Measurements from ENCODE around the gene CYP4F11. TPM values are rescaled to one million over a fixed set of nuclear protein-coding genes. Genes with fewer than 3 reads are reported as not detected.

The CYP4F11 gene
- total RNA-seq, 2 donors from 2014 or later, result not detected

DNA sequence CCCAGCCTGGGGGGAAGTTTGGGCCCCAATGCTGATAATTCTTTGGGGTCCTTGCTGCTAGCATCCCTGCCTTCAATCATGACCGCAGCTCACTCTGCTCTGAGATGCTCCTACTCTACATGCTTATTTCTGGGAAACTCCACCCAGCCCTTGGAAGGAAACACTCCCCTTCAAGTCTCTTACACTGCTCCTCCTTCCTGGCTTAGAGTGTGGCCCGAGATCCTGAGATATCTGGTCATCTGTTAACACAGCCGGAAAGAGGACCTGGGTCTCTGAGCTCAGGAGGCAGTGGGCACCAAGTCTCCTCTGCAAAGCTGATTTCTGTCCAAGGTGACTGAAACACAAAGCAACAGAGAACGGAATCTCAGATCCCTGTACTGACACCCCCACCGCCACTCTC lies 69.5 kb downstream of the CYP4F11 start:
- Mint-ChIP-seq H3K9me3 (no peaks in the 10 kb centered on the region), H3K36me3 (no peaks in the 10 kb centered on the region), H3K27ac (no peak overlapping the region)
- no peak for ATAC-seq
- no peak for DNase-seq (ENCODE audit: low spot score in 2 of 2)

DNA sequence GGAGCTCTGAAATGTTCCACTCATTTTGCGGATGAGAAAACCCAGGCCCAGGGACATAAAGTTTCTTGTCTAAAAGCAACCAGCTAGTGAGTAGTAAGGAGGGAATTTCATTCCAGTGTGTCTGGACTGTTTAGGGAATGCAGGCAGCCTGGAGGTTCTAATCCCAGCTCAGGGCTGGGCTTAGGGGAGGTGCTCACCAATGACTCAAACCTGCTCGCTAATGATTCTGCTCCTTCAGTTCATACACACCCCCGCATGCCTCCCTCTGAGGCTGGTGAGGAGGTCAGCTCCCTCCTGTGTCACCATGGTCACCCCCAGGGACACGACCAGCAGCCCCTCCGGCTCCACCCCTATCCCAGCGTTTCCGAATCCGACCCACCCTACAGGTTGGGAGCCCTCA lies 71.1 kb downstream of the CYP4F11 start:
- no peak for DNase-seq (ENCODE audit: low spot score in 2 of 2)
- no peak overlapping the region for H3K27ac Mint-ChIP-seq
- ATAC-seq, result no peak
- no peaks in the 10 kb centered on the region for H3K36me3 Mint-ChIP-seq
- no peaks in the 10 kb centered on the region for H3K9me3 Mint-ChIP-seq

DNA sequence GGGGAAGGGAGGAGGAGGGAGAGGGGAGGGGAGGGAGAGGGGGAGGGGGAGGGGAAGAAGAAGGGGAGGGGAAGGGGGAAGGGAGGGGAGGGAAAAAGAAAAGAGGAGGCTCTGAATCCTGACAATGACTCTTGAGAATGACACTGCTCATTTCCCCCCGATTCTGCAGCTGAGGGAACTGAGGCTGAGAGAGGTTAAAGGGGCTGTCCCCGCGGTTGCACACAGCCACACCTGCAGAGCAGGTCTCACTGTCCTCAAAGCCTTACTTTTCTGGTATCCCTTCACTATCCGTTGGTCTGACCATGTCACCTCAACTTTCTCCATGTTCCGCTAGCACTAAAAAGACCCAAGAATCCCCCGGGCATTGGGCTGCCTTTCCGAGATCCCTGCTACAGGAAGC lies 71.9 kb downstream of the CYP4F11 start:
- DNase-seq (ENCODE audit: low spot score in 2 of 2) (no peak), ATAC-seq (no peak)
- no peaks in the 10 kb centered on the region for H3K36me3 Mint-ChIP-seq
- H3K9me3 Mint-ChIP-seq, result no peaks in the 10 kb centered on the region
- no peak overlapping the region for H3K27ac Mint-ChIP-seq

Other genes starting within 250 kb of the CYP4F11 start
- not detected for gene OR10H2, start 206.5 kb downstream of the CYP4F11 start, total RNA-seq
- not detected for gene OR10H3, start 196.5 kb downstream of the CYP4F11 start, total RNA-seq
- gene OR10H5, start 146.9 kb downstream of the CYP4F11 start, total RNA-seq, result not detected
- gene OR10H1, start 118.9 kb downstream of the CYP4F11 start, total RNA-seq, result under 1 TPM in 1 of 2 donors, not detected in 1; 0.10 TPM
- gene CYP4F2, start 36.5 kb downstream of the CYP4F11 start, total RNA-seq, result under 1 TPM in 1 of 2 donors, not detected in 1; 0.43 TPM
- gene OR10H4, start 14.5 kb upstream of the CYP4F11 start, total RNA-seq, result not detected
- gene TPM4, start 142.0 kb upstream of the CYP4F11 start, total RNA-seq, result 100 to 1,000 TPM; 405 to 411 TPM
- gene RAB8A, start 177.4 kb upstream of the CYP4F11 start, total RNA-seq, result 100 to 1,000 TPM; 125 to 155 TPM
- gene HSH2D, start 209.2 kb upstream of the CYP4F11 start, total RNA-seq, result 10 to 100 TPM; 23.9 to 49.8 TPM
- 1 to 10 TPM in 1 of 2 donors, not detected in 1; 1.0 TPM for gene CIB3, start 239.0 kb upstream of the CYP4F11 start, total RNA-seq